Pancreas (tissue), 10 donors: Measurements from ENCODE around the gene BPIFB6. TPM values are rescaled to one million over a fixed set of nuclear protein-coding genes. Genes with fewer than 3 reads are reported as not detected.

Experiments used
- ATAC-seq, 4 donors: fragments of 200-7000 bp; cut with Tn5 transposase; one replicate each; pipeline versions ENCODE4 v1.8.0 to v1.9.1; 2020; ENCODE audit warnings: mild to moderate bottlenecking in 4 of 4, moderate library complexity in 4 of 4
- DNase-seq, 6 donors: peaks; one replicate each; pipeline ENCODE4 v3.0.0-alpha.2; 2020
- FAIRE-seq: peaks from 2 replicates; lab custom pipeline; 2012; peaks lifted over from hg19 to GRCh38; lab: Jason Lieb, UNC
- H3K27ac ChIP-seq, 4 donors: fragments of 200-600 bp; sonication (generic); 1 replicate in 3 of 4; 2 replicates in 1 of 4; pipeline versions ENCODE4 v1.5.0 to v1.8.0; 2020
- H3K27me3 ChIP-seq, 4 donors: fragments of 200-600 bp; one replicate each; pipeline ENCODE4 v1.8.0; 2021
- H3K36me3 ChIP-seq, 3 donors: fragments of 200-600 bp; sonication (generic) in 1 of 3; one replicate each; pipeline versions ENCODE4 v1.5.0 to v1.8.0; 2020 to 2021
- H3K4me1 ChIP-seq, 3 donors: fragments of 200-600 bp; one replicate each; pipeline ENCODE4 v1.8.0; 2021
- H3K4me3 ChIP-seq, 4 donors: fragments of 200-600 bp; sonication (generic) in 2 of 4; one replicate each; pipeline versions ENCODE4 v1.5.0 to v1.8.0; 2020 to 2021
- H3K9me3 ChIP-seq, 4 donors: fragments of 200-600 bp; one replicate each; pipeline ENCODE4 v1.8.0; 2021
- CTCF ChIP-seq, 4 donors: fragments of 200-600 bp; sonication (generic) in 3 of 4; IDR thresholded peaks; one replicate each; pipeline versions ENCODE4 v1.5.0 to v1.8.0; 2021; ENCODE audit warnings: antibody characterized with exemption in 4 of 4
- WGBS, 2 donors: extraction: QIAGEN DNeasy Blood & Tissue Kit; methylation state at CpG; one replicate each; pipeline ENCODE4 v1.1.7; 2013; 5-methylcytosine and 5-hydroxymethylcytosine counted together
- intact Hi-C, 3 donors: fragments of 100-400 bp; cut with DNase I; formaldehyde crosslinking; loops; one replicate each; pipeline versions ENCODE4 v1.11.1 to v1.14.2; 2022
- polyA plus RNA-seq, 2 donors: library from polyadenylated mRNA; stranded (reverse); fragments of 200-250 nt; gene quantifications; one replicate each; pipeline ENCODE4 v1.2.3, GENCODE V29; 2013
- total RNA-seq, 6 donors: library from RNA; stranded (reverse); fragmentation: NEBNext Ultra II Directional in 4 of 6; extraction: Animal tissue kit (Norgen Biotek cat#: 25700) in 4 of 6; gene quantifications; one replicate each; pipeline versions ENCODE4 v1.2.1 to v1.2.4, GENCODE V29; 2021 to 2023
- donor health status: healthy with polysubstance abuse.
- donor health status: DM: no; HTN: no; CAD: no; lungs with moderate emphysema.
- donor health status: DM: no; HTN: no; CAD: no.
- donor health status: control.
- donor health status: control.
- donor health status: Bipolar disorder and iron deficiency.
- donor health status: DM: yes; HTN: yes; CAD: no.
- donor health status: DM: no; HTN: no; CAD: no.
- donor health status: DM: no; HTN: no; CAD: no.
- donor health status: DM: yes; HTN: yes; CAD: no.

Gene BPIFB6
- total and polyA plus RNA-seq, 8 donors, result not detected

GRCh38 chr20:33053291-33054106 lies 22.1 kb downstream of the BPIFB6 start, which contains the start of gene BPIFB3:
TSS of gene BPIFB3 (plus strand) at chr20:33053903. CDS start at chr20:33055436, 1,533 bp downstream.
- FAIRE-seq, result no peak
- Histone ChIP-seq H3K36me3 (no peaks in the 10 kb centered on the region), H3K9me3 (no peaks in the 10 kb centered on the region), H3K4me3 (no peak within 1 kb of the TSS), H3K4me1 (no peaks in the 10 kb centered on the region), H3K27ac (no peak within 1 kb of the TSS), H3K27me3 (no peaks in the 10 kb centered on the region)
- 68 to 69% methylated on average over 25 of the region's 25 CpGs for WGBS, 2 donors
- no peak for TF ChIP-seq CTCF (IDR thresholded peaks at IDR 0.05)
- no peak for DNase-seq
- no peak for ATAC-seq
- intact Hi-C loops, result no loop called here

GRCh38 chr20:33054381-33054780 lies 22.9 kb downstream of the BPIFB6 start:
- WGBS, 2 donors, result 67 to 68% methylated on average over 7 of the region's 7 CpGs
- ATAC-seq (no peak), FAIRE-seq (no peak), DNase-seq (no peak)
- H3K4me3 ChIP-seq, result no peak overlapping the region
- no peaks in the 10 kb centered on the region for H3K36me3 ChIP-seq
- H3K27me3 ChIP-seq, result no peaks in the 10 kb centered on the region
- intact Hi-C loops, result no loop called here
- H3K9me3 ChIP-seq, result no peaks in the 10 kb centered on the region
- H3K4me1 ChIP-seq, result no peaks in the 10 kb centered on the region
- no peak for TF ChIP-seq CTCF (IDR thresholded peaks at IDR 0.05)
- no peak overlapping the region for H3K27ac ChIP-seq

GRCh38 chr20:33054791-33055190 lies 23.3 kb downstream of the BPIFB6 start:
- H3K9me3 ChIP-seq, result no peaks in the 10 kb centered on the region
- H3K4me3 ChIP-seq, result no peak overlapping the region
- H3K4me1 ChIP-seq, result no peaks in the 10 kb centered on the region
- ATAC-seq, result no peak
- intact Hi-C loops, result no loop called here
- no peak for DNase-seq
- no peaks in the 10 kb centered on the region for H3K27me3 ChIP-seq
- no peaks in the 10 kb centered on the region for H3K36me3 ChIP-seq
- no peak for TF ChIP-seq CTCF (IDR thresholded peaks at IDR 0.05)
- FAIRE-seq, result no peak
- 67 to 82% methylated on average over 2 of the region's 2 CpGs for WGBS, 2 donors
- H3K27ac ChIP-seq, result no peak overlapping the region

- ATAC-seq, result no peak
- Histone ChIP-seq H3K36me3 (no peaks in the 10 kb centered on the region), H3K4me1 (no peaks in the 10 kb centered on the region), H3K9me3 (no peaks in the 10 kb centered on the region), H3K4me3 (no peak overlapping the region), H3K27ac (no peak overlapping the region), H3K27me3 (no peaks in the 10 kb centered on the region)
- no peak for DNase-seq
- TF ChIP-seq CTCF (IDR thresholded peaks at IDR 0.05), result no peak
- WGBS, 2 donors, result 65 to 85% methylated on average over 7 of the region's 7 CpGs
- intact Hi-C loops, result no loop called here
- no peak for FAIRE-seq
Observed at GRCh38 chr20:33059136-33059535, 27.7 kb downstream of the BPIFB6 start.
